Thyroid gland (tissue), 4 donors: ENCODE data around the gene TEX2.

Experiments used
- CTCF ChIP-seq, 6 experiments: fragments of 200-600 bp in 3 of 6; fragments of 450-650 bp in 3 of 6; sonication (generic) in 3 of 6; IDR thresholded peaks; one replicate each; pipeline ENCODE4 v1.5.1; 2016 to 2019; ENCODE audit warnings: antibody characterized with exemption in 6 of 6, mild to moderate bottlenecking in 2 of 6, inconsistent platforms in 1 of 6, moderate library complexity in 1 of 6
- POLR2A ChIP-seq, 2 donors: fragments of 450-650 bp; IDR thresholded peaks; one replicate each; pipeline ENCODE4 v1.6.1; 2017; ENCODE audit warnings: antibody characterized with exemption in 2 of 2, mild to moderate bottlenecking in 2 of 2, moderate library complexity in 1 of 2

- TF ChIP-seq CTCF (IDR thresholded peaks at IDR 0.05) (no peak), POLR2A (IDR thresholded peaks at IDR 0.05) (no peak)
Measured at GRCh38 chr17:64146418-64147109, 116.5 kb downstream of the TEX2 start.
